Measurements from ENCODE around the gene MADD.
"Not testable (repeated sequence)": the region's sequence is repeated elsewhere in the genome, so short reads cannot be mapped to it uniquely, and the experiment has no call there.

The MADD gene

DNA sequence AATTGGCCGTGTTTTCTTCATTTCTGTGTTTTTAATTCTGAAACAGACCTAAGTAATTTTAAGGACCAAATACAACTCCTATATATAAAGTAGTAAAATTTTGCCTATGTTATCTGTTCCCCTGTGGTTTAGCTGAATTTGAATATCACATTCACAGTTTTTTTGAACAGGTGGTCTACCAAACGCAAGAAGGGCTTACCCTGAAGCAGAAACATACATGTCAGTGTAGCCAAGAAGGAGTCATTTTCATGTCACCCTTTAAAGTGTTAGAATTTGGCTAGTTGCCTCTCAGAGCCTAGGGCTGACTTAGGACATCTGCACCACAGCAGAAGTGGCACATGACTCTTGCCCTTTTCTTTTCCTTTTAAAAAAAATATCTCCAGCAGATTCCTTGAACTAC is 48.2 kb downstream of the MADD start:
- DNase-seq (ENCODE audit: low spot score): no peak

DNA sequence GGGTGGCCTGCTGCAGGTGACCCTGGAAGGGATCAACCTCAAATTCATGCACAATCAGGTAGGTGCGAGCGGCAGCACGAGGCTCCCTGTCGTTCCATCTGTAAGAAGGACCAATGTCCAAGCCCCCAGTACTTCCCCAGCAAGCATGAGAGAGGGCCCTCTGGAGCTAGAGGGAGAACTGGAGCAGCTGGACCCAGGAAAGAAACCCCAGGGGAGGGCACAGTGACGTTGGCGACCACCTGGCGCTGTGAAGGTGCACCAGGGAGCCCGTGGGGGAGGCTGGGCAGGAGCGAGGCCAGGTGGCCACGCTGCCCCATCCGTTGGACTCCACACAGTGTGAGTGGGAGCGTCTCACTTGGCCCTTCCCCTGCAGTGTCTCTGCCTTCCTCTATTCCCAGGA is 54.6 kb downstream of the MADD start:
- no peak for DNase-seq (ENCODE audit: low spot score)

DNA sequence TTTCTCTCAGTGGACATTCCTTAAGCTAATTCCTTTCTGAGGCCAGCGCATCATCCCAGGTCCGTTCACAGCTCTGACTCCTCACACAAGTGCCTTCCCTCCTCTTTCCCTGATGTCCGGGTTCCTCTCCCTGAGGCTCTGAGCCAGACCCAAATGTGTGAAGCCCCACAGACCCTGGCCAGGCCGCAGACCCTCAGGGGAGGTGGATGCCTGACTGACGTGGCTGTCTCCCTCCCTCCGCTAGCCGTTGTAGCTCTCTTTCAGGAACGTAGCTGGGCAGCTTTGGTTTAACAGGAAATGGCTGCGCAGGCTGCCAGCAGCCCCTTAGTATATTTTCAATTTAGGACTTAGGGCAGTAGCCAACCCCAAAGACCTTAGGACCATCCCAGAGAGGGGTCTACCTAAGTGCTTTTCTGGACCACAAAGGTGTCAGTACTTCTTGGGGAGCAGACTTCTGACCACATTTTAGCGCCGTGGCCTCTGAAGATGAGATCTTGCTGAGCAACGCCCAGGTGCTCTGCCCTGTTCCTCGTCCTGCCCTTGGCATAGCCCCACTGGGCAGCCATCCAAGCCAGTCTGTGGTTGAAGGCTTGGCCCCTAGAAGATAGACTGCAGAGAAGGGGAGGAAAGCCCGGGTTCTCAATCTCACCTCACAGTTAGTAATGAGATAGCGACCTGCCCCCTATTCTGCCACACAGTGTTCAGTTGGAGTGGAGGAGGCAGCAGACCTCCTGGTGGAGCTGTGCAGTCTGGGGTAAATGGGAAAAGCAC is 55.5 kb downstream of the MADD start:
- no peak for DNase-seq (ENCODE audit: low spot score)

DNA sequence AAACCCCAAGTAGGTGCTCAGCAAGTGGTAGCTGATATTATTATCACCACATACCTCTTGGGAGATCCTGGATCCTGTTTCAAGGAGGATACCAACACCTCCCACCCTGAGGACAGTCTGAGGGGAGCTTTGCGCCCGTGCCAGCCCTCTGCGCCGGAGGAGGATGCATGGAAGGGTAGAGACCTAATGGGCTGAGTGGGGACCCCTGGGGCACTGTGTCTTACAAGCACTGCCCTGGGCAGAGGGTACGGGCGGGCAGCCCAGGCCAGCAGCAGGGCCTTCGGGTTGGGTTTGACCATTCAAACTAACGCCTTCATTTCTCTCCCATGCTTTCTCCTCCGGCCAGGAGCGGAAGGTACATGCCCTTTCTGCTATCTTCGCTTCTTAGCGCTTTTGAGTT is 56.3 kb downstream of the MADD start:
- DNase-seq (ENCODE audit: low spot score): no peak

DNA sequence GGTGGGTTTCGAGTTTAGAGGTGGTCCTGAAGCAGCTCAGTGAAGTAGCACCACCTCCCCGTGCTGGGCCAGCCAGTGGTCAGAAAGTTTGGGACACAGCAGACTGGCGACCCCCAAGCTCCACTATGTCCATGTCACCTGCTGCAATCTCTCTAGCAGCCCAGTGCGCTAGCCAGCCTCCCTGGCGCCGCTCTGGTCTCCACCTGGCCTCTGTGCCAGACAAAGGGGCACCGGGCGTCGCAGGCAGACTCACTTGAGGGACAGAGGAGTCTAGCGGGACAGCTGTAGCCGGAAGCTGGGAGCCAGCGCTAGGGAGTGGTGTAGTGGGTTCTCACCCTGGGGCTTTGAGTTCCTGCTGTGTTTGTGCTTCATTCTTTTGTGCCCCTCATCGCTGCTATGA is 57.1 kb downstream of the MADD start:
- no peak for DNase-seq (ENCODE audit: low spot score)

GRCh38 chr11:47327949-47328348 is 58.0 kb downstream of the MADD start:
- no peak for DNase-seq (ENCODE audit: low spot score)

DNA sequence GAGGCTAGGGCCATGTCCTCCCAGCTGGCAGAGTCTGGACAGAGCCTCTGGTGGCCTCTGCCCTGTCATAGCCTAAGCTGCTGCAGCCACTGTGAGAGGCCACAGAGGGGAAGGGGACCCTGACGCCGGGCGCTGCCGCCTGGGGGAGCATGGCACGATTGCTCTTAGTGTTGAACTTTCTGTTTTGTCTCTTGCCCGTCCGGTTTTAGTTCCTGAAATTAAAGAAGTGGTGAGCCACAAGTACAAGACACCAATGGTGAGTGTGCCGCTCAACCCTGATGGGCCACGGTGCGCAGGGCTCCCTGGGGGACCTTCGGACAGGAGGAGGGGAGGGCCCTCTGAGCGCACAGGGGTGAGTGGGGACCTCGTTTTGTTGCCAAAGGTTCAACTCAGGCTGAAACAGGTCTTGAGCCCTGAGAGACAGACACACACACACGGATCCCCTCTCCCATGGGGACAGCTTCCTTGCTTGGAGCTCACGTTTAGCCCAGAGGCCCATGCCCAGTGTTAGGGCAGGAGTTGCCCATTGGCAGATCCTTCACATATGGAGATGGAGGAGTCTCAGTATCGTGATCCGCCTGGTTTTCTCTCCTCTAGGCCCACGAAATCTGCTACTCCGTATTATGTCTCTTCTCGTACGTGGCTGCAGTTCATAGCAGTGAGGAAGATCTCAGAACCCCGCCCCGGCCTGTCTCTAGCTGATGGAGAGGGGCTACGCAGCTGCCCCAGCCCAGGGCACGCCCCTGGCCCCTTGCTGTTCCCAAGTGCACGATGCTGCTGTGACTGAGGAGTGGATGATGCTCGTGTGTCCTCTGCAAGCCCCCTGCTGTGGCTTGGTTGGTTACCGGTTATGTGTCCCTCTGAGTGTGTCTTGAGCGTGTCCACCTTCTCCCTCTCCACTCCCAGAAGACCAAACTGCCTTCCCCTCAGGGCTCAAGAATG is 58.8 kb downstream of the MADD start:
- DNase-seq (ENCODE audit: low spot score): no peak

DNA sequence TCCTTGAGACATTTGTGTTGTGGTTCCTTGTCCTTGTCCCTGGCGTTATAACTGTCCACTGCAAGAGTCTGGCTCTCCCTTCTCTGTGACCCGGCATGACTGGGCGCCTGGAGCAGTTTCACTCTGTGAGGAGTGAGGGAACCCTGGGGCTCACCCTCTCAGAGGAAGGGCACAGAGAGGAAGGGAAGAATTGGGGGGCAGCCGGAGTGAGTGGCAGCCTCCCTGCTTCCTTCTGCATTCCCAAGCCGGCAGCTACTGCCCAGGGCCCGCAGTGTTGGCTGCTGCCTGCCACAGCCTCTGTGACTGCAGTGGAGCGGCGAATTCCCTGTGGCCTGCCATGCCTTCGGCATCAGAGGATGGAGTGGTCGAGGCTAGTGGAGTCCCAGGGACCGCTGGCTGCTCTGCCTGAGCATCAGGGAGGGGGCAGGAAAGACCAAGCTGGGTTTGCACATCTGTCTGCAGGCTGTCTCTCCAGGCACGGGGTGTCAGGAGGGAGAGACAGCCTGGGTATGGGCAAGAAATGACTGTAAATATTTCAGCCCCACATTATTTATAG is 59.6 kb downstream of the MADD start:
- no peak for DNase-seq (ENCODE audit: low spot score)

- DNase-seq (ENCODE audit: low spot score): no peak
These were observed 60.3 kb downstream of the MADD start for GRCh38 chr11:47329987-47330931.

DNA sequence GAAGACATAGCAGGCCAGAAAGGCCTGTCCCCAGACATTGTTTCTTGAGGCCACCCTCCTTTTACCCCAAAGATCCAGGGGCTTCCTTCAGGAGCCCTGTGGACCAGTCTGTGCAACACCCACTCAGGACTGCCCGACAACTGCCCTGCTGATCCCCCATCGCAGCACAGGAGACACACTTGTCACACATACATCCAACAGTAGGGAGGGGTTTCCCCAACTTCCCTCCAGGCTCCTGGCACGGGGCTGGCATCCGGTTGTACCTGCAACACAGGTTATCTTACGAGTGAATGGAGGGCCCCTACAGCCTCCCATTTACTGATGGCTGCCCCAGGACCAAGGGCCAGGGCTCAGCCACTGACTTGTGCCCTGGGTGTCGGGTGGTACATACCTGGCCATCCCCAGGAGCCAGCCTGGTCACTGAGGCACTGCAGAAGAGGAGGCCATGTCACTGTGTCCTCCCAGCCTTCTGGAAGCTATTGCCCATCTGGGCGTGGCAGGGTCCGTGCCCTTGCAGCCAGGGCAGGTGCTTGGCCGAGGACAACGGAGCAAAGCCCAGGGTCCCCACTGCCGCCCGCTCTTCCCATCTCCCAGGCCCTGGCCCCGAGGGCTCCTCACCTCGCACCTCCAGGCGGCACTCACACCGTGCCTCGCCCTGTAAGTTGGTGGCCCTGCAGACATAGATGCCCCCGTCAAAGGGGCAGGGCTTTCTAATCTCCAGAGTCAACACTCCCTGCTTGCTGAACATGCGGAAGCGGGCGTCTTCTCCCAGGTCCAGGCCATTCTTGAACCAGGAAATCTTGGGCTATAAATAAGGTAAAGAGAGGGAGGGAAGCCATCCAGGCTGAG is 61.7 kb downstream of the MADD start:
- no peak for DNase-seq (ENCODE audit: low spot score)

GRCh38 chr11:47332303-47332711 is 62.4 kb downstream of the MADD start:
- no peak for DNase-seq (ENCODE audit: low spot score)

GRCh38 chr11:47332791-47333525 is 63.0 kb downstream of the MADD start:
- no peak for DNase-seq (ENCODE audit: low spot score)

GRCh38 chr11:47333526-47333845 is 63.6 kb downstream of the MADD start:
- no peak for DNase-seq (ENCODE audit: low spot score)

DNA sequence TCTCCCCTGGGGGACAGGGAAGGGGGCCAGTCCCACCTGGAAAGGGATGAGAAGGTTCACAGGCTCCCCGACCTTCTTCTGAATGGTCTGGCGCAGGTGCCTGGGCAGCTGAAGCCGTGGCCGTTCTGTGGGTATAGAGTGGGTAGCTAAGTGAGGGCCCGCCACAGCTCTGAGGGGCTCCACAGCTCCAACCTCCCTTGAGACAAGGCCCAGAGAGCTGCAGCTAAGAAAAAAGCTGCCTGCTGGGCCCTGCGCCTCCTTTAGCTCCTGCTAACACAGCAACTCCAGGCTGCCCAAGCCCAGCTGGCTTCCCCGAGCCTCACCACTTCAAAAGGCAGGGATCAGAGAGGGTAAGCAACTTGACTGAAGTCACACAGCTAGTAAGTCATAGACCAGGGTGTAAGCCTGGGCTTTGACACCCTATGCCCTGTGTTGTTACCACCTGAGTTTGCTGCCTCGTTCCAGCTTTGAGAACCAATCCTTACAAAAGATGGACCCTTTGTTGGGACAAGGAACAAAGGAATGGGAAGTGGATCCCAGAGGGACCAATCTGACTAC is 64.0 kb downstream of the MADD start:
- DNase-seq (ENCODE audit: low spot score): no peak

- DNase-seq (ENCODE audit: low spot score): not testable (repeated sequence)
These were observed 64.9 kb downstream of the MADD start for GRCh38 chr11:47334699-47335411.

DNA sequence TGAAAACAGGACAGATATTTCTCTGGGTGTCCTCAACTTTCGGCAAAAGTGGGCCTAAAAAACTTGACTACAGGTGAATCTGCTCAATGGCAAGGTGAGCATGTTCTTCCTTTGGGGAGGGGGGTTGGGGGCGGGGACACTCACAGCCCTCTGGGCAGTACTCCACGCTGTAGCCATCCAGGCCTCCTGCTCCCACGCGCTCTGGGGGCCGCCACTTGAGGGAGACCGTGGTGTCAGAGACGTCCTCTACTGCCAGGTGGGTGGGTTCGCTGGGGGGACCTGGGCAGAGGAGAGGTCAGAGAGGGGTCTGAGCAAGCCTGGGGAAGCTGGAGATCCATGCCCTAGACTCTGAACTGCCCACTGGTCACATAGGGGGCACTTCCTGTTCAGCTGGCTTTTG is 65.8 kb downstream of the MADD start:
- DNase-seq (ENCODE audit: low spot score): no peak

DNA sequence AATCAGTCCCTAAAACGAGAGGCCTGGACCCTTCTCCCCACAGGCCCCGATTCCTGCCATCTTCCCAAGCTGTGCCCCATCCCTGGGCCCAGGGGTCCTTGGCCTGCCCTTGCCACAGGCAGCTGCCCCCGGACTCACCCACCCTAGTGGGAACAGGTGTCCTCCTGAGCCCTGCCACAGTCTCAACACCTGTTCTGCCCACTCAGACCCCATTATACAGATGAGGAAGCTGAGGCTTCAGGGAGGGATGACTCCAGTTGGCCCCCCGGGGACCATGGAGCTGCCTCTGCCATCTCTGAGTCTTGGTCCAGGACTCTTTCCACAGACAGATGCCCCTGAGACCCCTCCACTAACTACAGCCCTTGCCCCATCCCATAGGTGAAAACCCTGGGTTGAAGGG is 66.7 kb downstream of the MADD start:
- DNase-seq (ENCODE audit: low spot score): no peak

DNA sequence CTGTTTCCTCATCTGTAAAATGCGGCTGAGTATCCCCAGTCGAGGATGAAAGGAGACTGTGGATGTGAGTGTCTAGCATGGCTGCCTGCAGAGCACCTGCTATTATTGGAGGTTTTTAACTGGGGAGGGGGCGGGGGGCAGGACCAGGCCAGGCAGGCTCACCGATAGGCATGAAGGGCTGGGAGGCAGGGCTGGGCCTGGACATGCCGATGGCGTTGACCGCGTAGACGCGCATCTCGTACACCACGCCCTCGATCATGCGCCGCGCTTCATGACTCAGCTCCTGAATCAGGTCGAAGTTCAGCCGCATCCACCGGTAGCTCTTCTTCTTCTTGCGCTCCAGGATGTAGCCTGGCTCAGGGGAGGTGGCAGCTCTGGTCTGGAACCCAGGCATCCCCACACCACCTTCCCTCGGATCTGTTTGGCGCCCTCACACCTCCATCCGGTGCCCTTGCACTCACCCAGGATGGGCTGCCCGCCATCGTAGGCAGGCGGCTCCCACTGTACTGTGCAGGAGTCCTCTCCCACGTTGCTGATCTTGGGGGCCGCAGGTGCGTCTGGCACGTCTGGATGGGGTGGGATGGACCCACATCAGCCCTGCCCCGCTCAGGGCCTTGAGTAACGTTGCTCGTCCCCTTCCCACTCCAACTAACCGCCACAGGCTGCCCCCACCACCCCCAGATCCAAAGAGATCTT is 67.4 kb downstream of the MADD start:
- no peak for DNase-seq (ENCODE audit: low spot score)

Data from SK-N-DZ (cell line).